HG03575 (cell line): ENCODE data around the gene PAQR3.

Experiments
- ATAC-seq: cut with Tn5 transposase; IDR thresholded peaks from one replicate; pipeline ENCODE4 v1.9.1; 2021; ENCODE audit not compliant: unreplicated experiment, insufficient number of reproducible peaks, low FRiP score; ENCODE audit errors: extremely low read depth

PAQR3 gene

GRCh38 chr4:78938868-78939666 is at the start of gene PAQR3:
TSS of gene PAQR3 (minus strand) at chr4:78939438. CDS start at chr4:78939224, 214 bp downstream.
- ATAC-seq, result peak; percentile 49

GRCh38 chr4:78987683-78988082 is 48.4 kb upstream of the PAQR3 start:
- no peak for ATAC-seq

- no peak for ATAC-seq
Measured at GRCh38 chr4:78984593-78984992, 45.4 kb upstream of the PAQR3 start.

- ATAC-seq, result no peak
Measured at GRCh38 chr4:78975865-78976264, 36.6 kb upstream of the PAQR3 start.

- ATAC-seq, result no peak
Measured at GRCh38 chr4:78971776-78972175, 32.5 kb upstream of the PAQR3 start.

GRCh38 chr4:78971326-78971725 is 32.1 kb upstream of the PAQR3 start:
- ATAC-seq, result no peak

GRCh38 chr4:78962597-78963115 is 23.4 kb upstream of the PAQR3 start:
- no peak for ATAC-seq

GRCh38 chr4:78960926-78961325 is 21.7 kb upstream of the PAQR3 start:
- ATAC-seq, result no peak

GRCh38 chr4:78956975-78957374 is 17.7 kb upstream of the PAQR3 start:
- ATAC-seq, result no peak

- ATAC-seq, result no peak
Measured at GRCh38 chr4:78953769-78954666, 14.8 kb upstream of the PAQR3 start.

- ATAC-seq, result no peak
Measured at GRCh38 chr4:78953231-78953630, 14.0 kb upstream of the PAQR3 start.

GRCh38 chr4:78951862-78952472 is 12.7 kb upstream of the PAQR3 start:
- ATAC-seq, result no peak

- no peak for ATAC-seq
Measured at GRCh38 chr4:78949735-78950134, 10.5 kb upstream of the PAQR3 start.

- ATAC-seq, result no peak
Measured at GRCh38 chr4:78945651-78946179, 6.5 kb upstream of the PAQR3 start.

GRCh38 chr4:78944381-78944780 is 5.1 kb upstream of the PAQR3 start:
- no peak for ATAC-seq

GRCh38 chr4:78940752-78941151 is 1.5 kb upstream of the PAQR3 start:
- ATAC-seq, result no peak

- peak; percentile 8 for ATAC-seq
Measured at GRCh38 chr4:78939667-78940008, 400 bp upstream of the PAQR3 start.

- ATAC-seq, result no peak
Measured at GRCh38 chr4:78938474-78938867, 767 bp downstream of the PAQR3 start.

GRCh38 chr4:78937837-78938236 is 1.4 kb downstream of the PAQR3 start:
- no peak for ATAC-seq
